ENCODE data around the gene ACSM2A.

- TF ChIP-seq CTCF (IDR thresholded peaks at IDR 0.05) (no peak), POLR2A (IDR thresholded peaks at IDR 0.05) (no peak), EP300 (IDR thresholded peaks at IDR 0.05) (no peak), POLR2AphosphoS5 (IDR thresholded peaks at IDR 0.05) (no peak)
These were observed 48.7 kb upstream of the ACSM2A start for GRCh38 chr16:20402651-20403050.

All from stomach (tissue), 4 donors.